AG04449 (cell line): ENCODE data around the gene KRTAP1-4.

Experiments used
- CTCF ChIA-PET: fragments of 350-600 bp; formaldehyde crosslinking; extraction: SDS; loops from one replicate; lab custom pipeline; 2021; ENCODE audit warnings: antibody characterized with exemption; lab: Yijun Ruan, JAX
- POLR2A ChIA-PET: fragments of 400-600, 350-600 bp; formaldehyde crosslinking; extraction: SDS; loops from one replicate; lab custom pipeline; 2020; ENCODE audit warnings: antibody characterized with exemption, inconsistent platforms; lab: Yijun Ruan, JAX
- DNase-seq: peaks from one replicate; pipeline ENCODE4 v3.0.0-alpha.2; 2010; ENCODE audit warnings: low read depth, low spot score
- H3K4me3 ChIP-seq: 2 replicates; pipeline ENCODE4 v1.5.1; 2011; ENCODE audit warnings: low read depth, mild to moderate bottlenecking, control low read depth, low read length
- TF ChIP-seq, protein P1 (sequence below): IDR thresholded peaks from one replicate; pipeline ENCODE4 v1.5.1; 2011; ENCODE audit warnings: mild to moderate bottlenecking, moderate library complexity, low read length, control low read depth, inconsistent platforms; ENCODE audit not compliant: insufficient read depth; ENCODE audit errors: missing control alignments

KRTAP1-4 gene

DNA sequence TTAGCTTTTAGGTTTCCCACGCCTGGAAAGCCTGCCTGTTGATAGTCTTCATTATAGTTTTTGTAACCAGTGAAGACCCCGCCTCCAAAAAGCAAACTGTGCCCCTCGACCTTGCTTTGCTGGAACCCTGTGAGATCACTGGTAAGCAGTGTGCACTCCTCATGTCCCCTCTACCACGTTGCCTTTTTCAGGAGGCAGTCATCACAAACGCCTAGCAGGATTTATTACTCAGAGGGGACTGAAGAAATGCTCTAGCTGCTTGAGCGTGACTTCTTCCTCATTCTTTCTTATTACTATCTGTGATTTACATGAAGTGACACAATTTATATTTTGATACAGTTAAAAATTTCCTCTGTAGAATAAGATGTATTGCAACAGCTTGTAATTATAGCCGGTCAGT, 14.5 kb downstream of the KRTAP1-4 start:
- DNase-seq, result no peak
- CTCF ChIA-PET, result interaction anchor here (0.8 to 1.9 kb wide), 2 partner anchors 10 to 159 kb away, joined by 3 to 6 read pairs; no protein-coding TSS in a partner anchor

DNA sequence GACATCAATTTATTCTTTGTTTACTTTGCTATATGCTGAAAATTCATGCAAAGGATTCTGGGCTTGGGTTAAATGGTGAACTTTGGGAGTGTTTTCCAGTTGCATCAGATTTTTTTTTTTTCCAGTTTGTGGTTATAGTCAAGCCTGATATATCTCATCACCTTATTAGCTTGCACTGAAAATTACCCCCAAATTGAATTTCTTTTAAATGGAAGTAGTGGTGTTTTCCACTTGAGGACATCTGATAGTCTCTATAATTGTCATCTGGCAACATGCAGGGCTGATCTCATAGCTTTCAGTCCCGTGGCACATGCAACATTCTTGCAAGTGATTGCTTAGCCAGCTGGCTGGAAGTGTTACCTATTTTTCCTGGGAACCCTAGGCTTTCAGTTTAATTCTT, 16.4 kb downstream of the KRTAP1-4 start:
- CTCF ChIA-PET, result interaction anchor here (0.9 to 1.2 kb wide), 2 partner anchors 9 to 10 kb away, joined by 3 to 5 read pairs; no protein-coding TSS in a partner anchor

More for the DNA sequence above, 14.5 kb downstream of the KRTAP1-4 start:
- POLR2A ChIA-PET, result no interaction called here
- TF ChIP-seq, protein P1, sequence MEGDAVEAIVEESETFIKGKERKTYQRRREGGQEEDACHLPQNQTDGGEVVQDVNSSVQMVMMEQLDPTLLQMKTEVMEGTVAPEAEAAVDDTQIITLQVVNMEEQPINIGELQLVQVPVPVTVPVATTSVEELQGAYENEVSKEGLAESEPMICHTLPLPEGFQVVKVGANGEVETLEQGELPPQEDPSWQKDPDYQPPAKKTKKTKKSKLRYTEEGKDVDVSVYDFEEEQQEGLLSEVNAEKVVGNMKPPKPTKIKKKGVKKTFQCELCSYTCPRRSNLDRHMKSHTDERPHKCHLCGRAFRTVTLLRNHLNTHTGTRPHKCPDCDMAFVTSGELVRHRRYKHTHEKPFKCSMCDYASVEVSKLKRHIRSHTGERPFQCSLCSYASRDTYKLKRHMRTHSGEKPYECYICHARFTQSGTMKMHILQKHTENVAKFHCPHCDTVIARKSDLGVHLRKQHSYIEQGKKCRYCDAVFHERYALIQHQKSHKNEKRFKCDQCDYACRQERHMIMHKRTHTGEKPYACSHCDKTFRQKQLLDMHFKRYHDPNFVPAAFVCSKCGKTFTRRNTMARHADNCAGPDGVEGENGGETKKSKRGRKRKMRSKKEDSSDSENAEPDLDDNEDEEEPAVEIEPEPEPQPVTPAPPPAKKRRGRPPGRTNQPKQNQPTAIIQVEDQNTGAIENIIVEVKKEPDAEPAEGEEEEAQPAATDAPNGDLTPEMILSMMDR, result no peak
- no peak overlapping the region for H3K4me3 ChIP-seq

GRCh38 chr17:41013181-41013580, 16.8 kb downstream of the KRTAP1-4 start:
- H3K4me3 ChIP-seq, result no peak overlapping the region
- no peak for DNase-seq
- POLR2A ChIA-PET, result no interaction called here
- TF ChIP-seq, protein P1, result no peak
- CTCF ChIA-PET, result interaction anchor here (1.2 kb wide), 1 partner anchor 9 kb away, joined by 5 read pairs; no protein-coding TSS in a partner anchor

More for the DNA sequence above, 16.4 kb downstream of the KRTAP1-4 start:
- DNase-seq, result no peak
- no peak overlapping the region for H3K4me3 ChIP-seq
- TF ChIP-seq, protein P1, result no peak
- POLR2A ChIA-PET, result no interaction called here

DNA sequence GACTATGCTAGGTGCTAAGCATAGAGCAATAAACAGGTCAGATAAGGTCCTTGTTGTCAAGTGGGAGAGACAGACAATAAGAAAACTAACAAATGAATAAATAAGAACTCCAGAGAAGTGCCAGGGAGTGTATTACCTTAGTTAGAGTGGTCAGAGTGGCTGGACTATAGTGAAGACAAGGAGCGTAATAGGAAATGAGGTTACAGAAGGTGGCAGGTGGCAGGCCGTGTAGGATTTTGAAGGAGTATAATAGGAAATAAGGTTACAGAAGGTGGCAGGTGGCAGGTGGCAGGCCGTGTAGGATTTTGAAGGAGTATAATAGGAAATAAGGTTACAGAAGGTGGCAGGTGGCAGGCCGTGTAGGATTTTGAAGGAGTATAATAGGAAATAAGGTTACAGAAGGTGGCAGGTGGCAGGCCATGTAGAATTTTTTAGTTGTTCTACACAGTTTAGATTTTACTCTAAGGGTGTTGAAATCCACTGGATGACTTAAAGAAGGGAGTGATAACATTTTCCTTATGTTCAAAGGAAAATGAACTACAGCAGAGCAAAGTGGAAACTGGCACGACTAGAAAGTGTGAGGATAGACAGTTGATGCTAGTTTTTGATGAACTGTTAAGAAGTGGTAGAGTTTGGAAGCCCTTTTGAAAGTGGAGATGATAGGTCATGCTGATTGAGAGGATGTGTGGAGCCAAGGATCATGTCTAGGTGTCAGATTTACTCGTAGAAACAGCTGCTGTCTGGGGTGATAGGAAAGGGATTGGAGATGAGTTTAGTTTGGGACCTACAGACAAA, 17.5 kb downstream of the KRTAP1-4 start:
- ChIA-PET POLR2A (no interaction called here), CTCF (interaction anchor here (1.2 kb wide), 1 partner anchor 8 kb away, joined by 5 read pairs; no protein-coding TSS in a partner anchor)
- DNase-seq, result no peak
- H3K4me3 ChIP-seq, result no peak overlapping the region
- TF ChIP-seq, protein P1, result no peak

DNA sequence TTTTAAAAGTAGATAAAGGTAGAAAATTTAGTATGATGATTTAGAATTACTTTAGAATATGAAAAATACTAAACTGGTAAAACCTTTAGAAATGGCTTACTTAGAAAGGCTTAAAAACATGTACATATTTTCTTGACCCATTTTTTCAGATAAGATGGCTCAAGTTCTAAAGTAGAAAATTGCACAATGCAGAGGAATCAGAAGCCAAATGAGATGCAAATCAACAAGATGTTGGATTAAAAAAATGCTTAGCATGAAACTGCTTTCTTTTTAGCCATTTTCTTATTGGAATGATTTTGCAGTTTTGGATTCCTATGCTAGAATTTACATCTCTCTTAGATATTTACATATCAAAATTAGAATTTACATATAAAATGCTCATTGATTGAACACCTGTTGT, 19.6 kb downstream of the KRTAP1-4 start:
- ChIA-PET CTCF (no interaction called here), POLR2A (no interaction called here)
- no peak for DNase-seq
- TF ChIP-seq, protein P1, result no peak
- no peak overlapping the region for H3K4me3 ChIP-seq

GRCh38 chr17:41009936-41010335, 20.1 kb downstream of the KRTAP1-4 start:
- ChIA-PET CTCF (interaction anchor here (0.8 kb wide), 1 partner anchor 11 kb away, joined by 3 read pairs; no protein-coding TSS in a partner anchor), POLR2A (no interaction called here)
- TF ChIP-seq, protein P1, result no peak
- DNase-seq, result no peak
- H3K4me3 ChIP-seq, result no peak overlapping the region
